HG02610 (cell line): ENCODE results near the gene LRRC3C.
A peak's percentile ranks its signal among the peaks of the same experiment; 100 is the strongest.
"Not testable (repeated sequence)": the region's sequence is repeated elsewhere in the genome, so short reads cannot be mapped to it uniquely, and the experiment has no call there.

Experiments used
- ATAC-seq: cut with Tn5 transposase; IDR thresholded peaks from one replicate; pipeline ENCODE4 v1.9.1; 2021; ENCODE audit warnings: mild to moderate bottlenecking, moderate library complexity; ENCODE audit not compliant: unreplicated experiment

The LRRC3C gene

DNA sequence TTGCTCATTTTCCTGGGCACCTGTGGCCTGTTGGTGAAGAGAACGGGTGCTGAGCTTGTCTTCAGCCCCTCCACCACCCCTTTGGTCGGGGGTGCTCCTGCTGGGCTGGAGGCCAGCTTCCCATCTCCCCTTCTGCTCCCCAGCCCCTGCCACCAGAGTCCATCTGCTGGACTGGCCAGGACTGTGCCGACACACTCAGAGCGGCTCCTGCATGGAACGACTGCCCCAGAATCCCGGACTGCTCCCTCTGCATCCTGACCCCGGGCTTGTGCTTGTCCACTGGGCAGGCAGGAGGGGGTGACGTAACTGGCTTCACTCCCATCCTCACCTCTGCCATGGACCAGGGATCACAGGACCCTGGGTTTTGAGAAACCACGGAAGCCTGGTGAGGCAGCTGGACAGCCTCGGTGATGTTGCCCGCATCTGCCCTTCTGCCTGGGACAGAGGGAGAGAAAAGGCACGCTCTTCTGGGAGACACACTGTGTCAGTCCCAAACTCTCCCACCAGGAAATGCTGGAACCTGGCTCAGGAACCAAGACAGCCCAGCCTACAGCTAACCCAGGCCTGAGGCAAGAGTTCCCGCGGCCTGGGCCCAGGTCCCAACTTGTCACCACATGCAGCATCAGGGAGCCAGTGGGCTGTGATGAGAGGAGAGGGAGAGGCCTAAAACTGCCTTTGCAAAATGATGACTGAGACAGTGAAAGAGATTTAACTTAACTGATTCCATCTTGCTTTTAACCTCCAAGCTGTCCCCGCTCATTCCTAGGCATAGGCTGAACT lies 19.2 kb downstream of the LRRC3C start:
- ATAC-seq, result no peak

DNA sequence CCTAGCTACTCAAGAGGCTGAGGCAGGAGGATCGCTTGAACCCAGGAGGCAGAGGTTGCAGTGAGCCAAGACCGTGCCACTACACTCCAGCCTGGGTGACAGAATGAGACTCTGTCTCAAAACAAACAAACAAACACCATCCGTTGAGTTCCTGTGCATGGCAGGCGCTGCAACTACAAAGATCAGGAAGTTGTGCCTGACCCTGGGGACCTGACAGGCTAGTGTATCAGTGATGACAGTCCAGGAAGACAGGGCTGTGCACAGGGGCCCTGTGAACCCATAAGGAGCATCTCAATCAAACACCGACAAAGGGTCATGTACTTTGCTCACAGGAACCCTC lies 20.9 kb downstream of the LRRC3C start:
- not testable (repeated sequence) for ATAC-seq

GRCh38 chr17:39949028-39949427 lies 21.5 kb downstream of the LRRC3C start:
- ATAC-seq, result no peak

DNA sequence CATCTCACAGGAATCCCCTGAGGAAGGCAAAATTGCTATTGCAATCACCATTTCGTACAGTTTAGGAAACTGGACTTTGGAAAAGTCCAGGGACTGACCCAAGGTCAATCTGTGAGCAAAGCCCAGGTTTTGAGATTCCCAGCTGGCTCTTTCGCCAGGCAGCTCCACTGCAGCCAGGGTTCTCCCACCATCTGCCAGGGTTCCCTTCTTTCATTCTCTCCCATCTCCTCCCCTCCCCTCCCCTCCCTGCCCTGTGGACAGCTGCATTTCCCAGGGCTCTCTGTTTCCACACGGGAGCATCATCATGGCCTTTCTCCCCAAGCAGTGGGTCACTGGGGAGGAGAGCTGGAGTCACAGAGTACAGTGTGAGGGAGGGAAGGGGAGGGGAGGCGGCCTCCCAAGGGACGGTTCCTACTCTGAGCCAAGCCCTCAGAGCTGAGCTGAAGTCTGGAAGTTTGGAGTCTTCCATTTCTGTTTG lies 23.4 kb downstream of the LRRC3C start:
- ATAC-seq, result no peak

- no peak for ATAC-seq
Measured at GRCh38 chr17:39951924-39952679, 24.6 kb downstream of the LRRC3C start.

GRCh38 chr17:39952680-39953470 lies 25.3 kb downstream of the LRRC3C start:
- peak; percentile 76 for ATAC-seq

- no peak for ATAC-seq
Measured at GRCh38 chr17:39953471-39953888, 25.9 kb downstream of the LRRC3C start.

DNA sequence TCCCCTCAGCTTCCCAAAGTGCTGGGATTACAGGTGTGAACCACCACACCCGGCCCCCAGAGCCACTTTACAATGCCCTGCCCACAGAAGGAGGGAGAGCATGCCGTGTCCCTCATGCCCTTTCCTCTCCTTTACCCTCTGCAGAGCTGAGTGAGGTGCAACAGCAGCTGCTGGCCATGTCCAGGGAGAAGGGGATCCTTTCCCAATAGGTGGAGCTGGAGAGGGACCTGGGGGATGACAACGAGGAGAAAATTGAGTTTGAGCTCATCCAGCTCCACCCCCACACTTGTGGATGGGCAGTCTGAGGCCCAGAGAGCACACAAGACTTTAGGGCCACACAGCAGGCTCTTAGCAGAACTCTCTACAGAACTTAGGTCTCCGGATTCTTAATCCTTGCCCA lies 27.3 kb downstream of the LRRC3C start:
- ATAC-seq, result no peak

DNA sequence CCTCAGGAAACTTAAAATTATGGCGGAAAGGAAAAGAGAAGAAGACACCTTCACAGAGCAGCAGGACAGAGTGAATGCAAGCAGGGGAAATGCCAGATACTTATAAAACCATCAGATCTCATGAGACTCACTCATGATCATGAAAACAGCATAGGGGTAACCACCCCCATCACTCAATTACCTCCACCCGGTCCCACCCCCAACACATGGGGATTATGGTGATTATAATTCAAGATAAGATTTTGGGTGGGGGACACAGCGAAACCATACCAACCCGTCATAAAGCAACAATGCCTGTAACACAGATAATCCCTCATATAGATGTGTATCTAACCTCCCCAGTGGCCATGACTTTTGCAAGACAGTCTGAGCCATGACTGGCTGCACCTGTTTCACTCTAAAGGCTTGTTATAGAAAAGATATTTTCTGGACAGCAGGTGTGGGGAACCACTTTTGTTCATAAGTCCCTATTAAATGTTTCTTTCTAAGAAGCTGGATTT lies 28.2 kb downstream of the LRRC3C start:
- ATAC-seq, result no peak

DNA sequence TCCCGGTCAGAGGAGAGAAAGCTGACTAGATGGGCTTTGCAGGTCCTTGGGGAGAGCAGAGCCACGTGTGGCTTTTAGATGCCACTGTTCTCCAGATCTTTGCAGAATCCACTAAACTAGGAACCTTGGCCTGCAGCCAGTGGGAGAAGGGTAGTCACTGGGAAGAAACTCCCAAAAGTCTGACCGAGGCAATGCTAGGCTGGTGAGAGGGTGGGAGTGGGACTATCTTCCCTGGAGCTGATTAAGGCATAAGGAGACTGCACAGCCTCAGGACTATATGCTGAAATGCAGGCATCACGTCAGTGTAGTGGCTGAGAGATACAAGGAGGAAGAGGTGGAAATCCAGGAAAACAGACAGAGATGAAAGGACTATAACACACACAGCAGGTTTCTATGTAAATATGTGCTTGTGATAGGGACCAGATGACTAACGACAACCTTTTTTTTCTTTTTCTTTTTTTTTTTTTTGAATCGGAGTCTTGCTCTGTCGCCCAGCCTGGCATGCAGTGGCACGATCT lies 33.1 kb downstream of the LRRC3C start:
- ATAC-seq, result no peak

DNA sequence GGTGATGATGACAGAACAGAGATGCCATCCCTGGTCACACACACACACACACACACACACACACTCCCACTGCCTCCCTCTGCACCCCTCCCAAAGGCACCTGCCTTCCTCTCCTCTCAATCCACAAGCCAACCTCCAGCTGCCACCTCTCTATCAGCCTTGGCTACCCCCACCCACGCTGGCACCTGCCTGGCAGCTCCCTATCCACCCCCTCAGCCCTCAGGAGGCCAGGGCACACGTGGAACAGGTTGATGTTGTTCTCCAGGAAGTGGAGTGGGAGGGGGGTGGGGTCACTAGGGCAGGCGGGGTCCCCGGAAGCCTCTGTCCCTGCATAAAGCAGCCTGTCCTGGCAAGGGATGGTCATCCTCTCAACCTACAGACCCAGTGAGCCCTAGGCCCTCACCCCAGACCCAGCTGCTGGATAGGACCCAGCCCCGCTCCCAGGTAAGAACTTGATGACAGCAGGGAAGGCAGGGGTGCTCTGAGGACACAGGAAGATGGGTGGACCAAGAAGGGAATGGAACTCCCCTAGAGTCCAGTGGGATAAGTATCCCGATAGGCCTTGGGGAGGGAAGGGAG lies 35.2 kb downstream of the LRRC3C start, which contains the start of gene GSDMA:
Gene GSDMA, plus strand, starts transcription at position 363 of the 579 bp plus-strand sequence. CDS start 2,684 bp downstream, outside the sequence.
- ATAC-seq, result no peak

- ATAC-seq, result no peak
Measured at GRCh38 chr17:39963829-39964228, 36.3 kb downstream of the LRRC3C start.

DNA sequence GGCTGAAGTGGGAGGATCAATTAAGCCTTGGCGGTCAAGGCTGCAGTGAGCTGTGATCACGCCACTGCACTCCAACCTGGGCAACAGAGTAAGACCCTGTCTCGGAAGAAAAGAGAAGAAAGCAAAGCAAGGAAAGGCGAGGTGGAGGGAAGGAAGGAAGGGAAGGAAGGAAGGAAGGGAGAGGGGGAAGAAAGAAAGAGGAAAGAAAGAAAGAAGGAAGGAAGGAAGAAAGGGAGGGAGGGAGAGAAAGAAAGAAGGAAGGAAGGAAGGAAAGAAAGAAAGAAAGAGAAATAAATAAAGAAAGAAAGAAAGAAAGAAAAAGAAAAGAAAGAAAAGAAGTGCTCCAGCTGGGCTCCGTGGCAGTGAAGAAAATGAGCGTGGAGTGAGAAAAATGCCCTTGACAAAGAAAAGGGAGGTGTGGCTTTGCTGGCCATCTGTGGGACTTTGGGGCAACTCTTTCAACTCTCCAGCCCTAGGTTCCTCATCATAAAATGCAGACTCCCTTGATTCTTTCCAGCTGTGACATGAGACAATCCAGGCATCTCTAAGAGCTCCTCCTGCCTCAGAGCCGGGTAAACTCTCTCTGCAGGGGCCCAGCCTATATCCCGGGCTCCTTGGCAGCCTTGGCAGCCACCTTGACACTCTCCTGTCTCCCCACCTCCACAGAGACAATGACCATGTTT lies 37.6 kb downstream of the LRRC3C start:
- no peak for ATAC-seq

- no peak for ATAC-seq
Measured at GRCh38 chr17:39966771-39967170, 39.2 kb downstream of the LRRC3C start.

- no peak for ATAC-seq
Measured at GRCh38 chr17:39968761-39969160, 41.2 kb downstream of the LRRC3C start.

GRCh38 chr17:39969375-39969774 lies 41.8 kb downstream of the LRRC3C start:
- ATAC-seq, result no peak

DNA sequence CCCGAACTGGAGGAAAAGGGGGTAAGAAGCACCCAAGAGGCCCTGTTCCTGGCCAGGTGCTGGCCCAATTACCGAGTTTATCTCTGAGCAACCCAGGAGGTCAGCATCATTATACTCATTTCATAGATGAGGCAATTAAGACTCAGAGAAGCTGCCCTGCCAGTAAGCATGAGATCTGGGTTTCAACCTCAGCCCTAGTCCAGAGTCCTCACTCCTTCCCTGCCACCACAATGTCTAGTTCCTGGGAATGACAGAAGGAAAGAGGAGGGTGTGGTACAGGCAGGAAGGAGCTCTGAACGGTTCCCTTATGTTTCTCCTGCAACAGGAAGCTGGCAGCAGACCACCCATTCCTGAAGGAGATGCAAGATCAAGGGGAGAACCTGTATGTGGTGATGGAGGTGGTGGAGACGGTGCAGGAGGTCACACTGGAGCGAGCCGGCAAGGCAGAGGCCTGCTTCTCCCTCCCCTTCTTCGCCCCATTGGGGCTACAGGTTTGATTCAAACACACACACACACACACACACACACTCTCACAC lies 42.7 kb downstream of the LRRC3C start:
- ATAC-seq, result no peak

GRCh38 chr17:39971076-39971603 lies 43.6 kb downstream of the LRRC3C start:
- ATAC-seq, result no peak

DNA sequence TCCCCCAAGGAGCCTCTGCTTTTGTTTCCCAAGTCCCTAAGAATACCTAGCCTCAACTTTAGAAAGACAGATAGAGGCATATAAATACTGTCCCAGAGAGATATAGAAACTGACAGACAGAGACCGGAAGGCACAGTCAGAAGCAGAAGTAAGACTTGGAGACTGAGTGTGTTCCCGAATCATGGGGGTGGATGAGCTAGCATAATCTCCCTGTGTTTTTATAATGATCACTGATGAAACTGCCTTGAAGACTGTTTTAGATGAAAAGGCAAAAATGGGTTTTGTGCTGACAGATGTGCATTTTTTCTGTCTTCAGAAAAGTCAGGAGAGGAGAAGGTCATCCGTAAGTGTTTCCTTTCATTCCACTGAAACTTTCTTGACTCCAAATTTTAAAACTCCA lies 44.7 kb downstream of the LRRC3C start:
- ATAC-seq, result no peak
